GM08714 (cell line): ENCODE measurements around the gene ZNF169.
"Not testable (repeated sequence)": the region's sequence is repeated elsewhere in the genome, so short reads cannot be mapped to it uniquely, and the experiment has no call there.

Source experiments
- H3K4me3 ChIP-seq: fragments of 200-500 bp; sonication (Bioruptor generic); 2 replicates; pipeline ENCODE4 v1.5.1; 2014; ENCODE audit warnings: mild to moderate bottlenecking, low read length, inconsistent platforms
- ZNF274 ChIP-seq: IDR thresholded peaks from 2 replicates; pipeline ENCODE4 v1.6.1; 2012; ENCODE audit warnings: mild to moderate bottlenecking, low read depth, low read length

The ZNF169 gene

GRCh38 chr9:94270009-94270408, 10.9 kb downstream of the ZNF169 start:
- H3K4me3 ChIP-seq = no peak overlapping the region
- no peak for TF ChIP-seq ZNF274

DNA sequence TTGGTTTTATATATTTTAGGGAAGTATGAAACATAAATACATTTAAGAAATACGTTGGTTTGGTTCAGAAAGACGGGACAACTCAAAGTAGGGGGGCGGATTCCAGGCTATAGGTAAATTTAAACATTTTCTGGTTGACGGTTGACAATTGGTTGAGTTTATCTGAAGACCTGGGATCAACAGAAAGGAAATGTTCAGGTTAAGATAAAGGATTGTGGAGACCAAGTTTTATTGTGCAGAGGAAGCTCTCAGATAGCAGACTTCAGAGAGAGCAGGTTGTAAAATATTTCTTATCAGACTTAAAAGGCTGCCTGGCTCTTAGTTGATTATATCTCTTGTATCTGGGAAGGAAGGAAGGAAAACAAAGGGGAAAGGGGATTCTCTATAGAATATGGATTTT, 17.9 kb downstream of the ZNF169 start:
- H3K4me3 ChIP-seq = not testable (repeated sequence)

- no peak overlapping the region for H3K4me3 ChIP-seq
- no peak for TF ChIP-seq ZNF274
Observed at GRCh38 chr9:94277885-94278536, 18.9 kb downstream of the ZNF169 start.

- H3K4me3 ChIP-seq = no peak overlapping the region
- no peak for TF ChIP-seq ZNF274
Observed at GRCh38 chr9:94280409-94280989, 21.4 kb downstream of the ZNF169 start.

- no peak for TF ChIP-seq ZNF274
- H3K4me3 ChIP-seq = no peak overlapping the region
Observed at GRCh38 chr9:94281101-94281500, 22.0 kb downstream of the ZNF169 start.

DNA sequence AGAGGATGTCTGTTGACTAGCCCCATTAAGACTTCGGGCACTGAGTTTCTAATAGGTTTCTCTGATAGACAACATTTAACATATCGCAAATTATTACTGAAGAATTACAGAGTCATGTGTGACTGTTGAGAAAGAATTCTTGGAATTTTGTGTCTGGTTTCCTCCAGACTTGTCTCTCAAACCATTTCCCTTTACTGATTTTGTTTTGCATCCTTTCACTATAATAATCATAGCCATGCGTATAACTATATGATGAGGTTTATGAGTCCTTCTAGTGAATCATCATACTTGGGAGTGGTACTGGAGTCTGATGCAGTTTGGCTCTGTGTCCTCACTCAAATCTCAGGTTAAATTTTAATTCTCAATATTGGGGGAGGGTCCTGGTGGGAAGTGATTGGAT, 27.0 kb downstream of the ZNF169 start:
- TF ChIP-seq ZNF274 = no peak
- H3K4me3 ChIP-seq = no peak overlapping the region

GRCh38 chr9:94287877-94288513, 28.9 kb downstream of the ZNF169 start:
- H3K4me3 ChIP-seq = no peak overlapping the region
- no peak for TF ChIP-seq ZNF274

DNA sequence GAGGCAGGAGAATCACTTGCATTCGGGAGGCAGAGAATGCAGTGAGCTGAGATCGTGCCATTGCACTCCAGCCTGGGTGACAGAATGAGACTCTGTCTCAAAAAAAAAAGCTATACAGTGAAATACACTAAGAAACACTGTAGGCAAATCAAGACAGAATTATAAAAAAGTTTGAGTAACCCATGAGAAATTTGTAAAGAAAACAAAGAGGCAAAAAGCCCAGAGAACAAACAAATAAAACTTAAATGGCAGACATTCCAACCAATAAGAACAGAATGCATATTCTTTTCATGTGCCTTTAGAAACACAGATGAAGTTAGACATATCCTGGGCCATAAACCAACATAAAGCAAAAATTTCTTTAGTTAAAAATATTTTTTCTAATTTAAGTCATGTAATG, 30.6 kb downstream of the ZNF169 start:
- no peak for TF ChIP-seq ZNF274
- no peak overlapping the region for H3K4me3 ChIP-seq

DNA sequence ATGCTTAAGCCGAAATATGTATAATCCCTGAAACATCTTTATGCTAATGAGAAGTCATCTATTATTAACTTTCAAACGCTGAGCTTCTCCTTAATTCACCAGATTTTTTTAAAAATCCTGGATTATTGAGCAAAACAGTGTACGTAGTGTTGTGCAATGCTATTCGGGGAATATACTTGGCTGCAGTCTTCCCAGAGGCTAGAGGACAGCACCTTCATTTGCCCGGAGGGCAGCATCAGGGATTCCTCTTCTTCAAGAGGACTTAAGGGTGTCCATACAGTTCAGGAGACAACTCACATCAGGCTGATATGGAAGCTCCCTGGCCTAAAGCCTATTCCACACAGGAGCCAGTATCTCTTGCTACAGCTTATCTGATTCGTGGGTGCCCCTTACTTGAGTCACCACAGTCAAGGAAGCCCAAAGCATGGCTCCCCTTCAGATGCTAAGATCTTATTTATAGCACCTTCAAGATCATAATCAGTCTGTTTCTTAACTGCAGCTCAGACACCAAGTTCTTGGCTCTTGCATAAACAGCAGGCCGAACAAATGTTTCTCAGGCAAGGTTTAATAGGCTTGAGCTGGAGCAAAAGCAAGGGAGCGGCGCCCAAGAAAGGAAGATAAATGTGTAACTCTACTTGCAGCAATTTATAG, 40.0 kb downstream of the ZNF169 start:
- H3K4me3 ChIP-seq = no peak overlapping the region
- no peak for TF ChIP-seq ZNF274

DNA sequence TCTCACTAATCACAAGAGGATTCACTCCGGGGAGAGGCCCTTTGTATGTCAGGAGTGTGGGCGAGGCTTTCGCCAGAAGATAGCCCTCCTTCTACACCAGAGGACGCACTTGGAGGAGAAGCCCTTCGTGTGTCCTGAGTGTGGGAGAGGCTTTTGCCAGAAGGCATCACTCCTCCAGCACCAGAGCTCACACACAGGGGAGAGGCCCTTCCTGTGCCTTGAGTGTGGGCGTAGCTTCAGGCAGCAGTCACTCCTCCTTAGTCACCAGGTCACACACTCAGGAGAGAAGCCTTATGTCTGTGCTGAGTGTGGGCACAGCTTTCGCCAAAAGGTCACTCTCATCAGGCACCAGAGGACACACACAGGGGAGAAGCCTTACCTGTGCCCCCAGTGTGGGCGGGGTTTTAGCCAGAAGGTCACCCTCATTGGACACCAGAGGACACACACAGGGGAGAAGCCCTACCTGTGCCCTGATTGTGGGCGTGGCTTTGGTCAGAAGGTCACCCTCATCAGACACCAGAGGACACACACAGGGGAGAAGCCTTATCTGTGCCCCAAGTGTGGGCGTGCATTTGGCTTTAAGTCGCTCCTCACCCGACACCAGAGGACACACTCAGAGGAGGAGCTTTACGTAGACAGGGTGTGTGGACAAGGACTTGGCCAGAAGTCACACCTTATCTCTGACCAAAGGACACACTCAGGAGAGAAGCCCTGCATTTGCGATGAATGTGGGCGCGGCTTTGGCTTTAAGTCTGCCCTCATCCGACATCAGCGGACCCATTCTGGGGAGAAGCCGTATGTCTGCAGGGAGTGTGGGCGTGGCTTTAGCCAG, 41.6 kb downstream of the ZNF169 start:
- no peak overlapping the region for H3K4me3 ChIP-seq
- TF ChIP-seq ZNF274 = no peak

DNA sequence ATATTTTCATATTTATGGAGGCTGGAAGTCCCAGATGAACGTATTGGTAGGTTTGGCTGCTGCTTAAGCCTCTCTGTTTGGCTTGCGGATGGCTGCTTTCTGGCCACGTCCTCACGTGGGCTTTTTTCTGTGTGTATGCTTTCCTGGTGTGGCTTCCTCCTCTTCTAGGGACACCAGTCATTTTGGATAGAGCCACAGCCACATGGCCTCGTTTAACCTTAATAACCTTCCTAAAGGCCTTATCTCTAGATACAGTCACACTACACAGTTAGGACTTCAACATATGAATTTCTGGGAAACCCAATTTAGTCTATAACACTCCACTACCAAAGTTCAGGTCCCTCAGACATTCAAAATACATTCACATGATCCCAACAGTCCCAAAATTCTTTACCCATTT, 42.5 kb downstream of the ZNF169 start:
- H3K4me3 ChIP-seq = no peak overlapping the region
- no peak for TF ChIP-seq ZNF274

DNA sequence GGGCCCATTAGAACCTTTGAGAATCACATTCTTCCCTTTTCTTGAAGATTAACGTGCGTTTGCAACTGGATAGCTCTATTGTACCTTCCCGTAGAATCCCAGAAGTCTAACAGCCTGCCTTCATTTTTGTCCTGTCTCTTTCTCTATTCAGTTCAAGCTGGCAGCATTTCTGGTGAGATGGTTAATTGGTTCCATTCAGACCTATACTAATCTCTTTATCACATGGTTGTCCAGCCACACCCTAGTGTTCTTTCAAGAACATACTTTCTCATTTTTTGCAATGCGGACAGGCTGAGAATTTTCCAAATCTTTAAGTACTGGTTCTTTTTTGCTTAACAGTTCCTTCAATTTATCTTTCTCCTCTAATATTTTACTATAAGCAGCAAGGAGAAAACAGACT, 43.3 kb downstream of the ZNF169 start:
- no peak for TF ChIP-seq ZNF274
- H3K4me3 ChIP-seq = no peak overlapping the region

- H3K4me3 ChIP-seq = no peak overlapping the region
- TF ChIP-seq ZNF274 = no peak
Observed at GRCh38 chr9:94303321-94303720, 44.2 kb downstream of the ZNF169 start.

DNA sequence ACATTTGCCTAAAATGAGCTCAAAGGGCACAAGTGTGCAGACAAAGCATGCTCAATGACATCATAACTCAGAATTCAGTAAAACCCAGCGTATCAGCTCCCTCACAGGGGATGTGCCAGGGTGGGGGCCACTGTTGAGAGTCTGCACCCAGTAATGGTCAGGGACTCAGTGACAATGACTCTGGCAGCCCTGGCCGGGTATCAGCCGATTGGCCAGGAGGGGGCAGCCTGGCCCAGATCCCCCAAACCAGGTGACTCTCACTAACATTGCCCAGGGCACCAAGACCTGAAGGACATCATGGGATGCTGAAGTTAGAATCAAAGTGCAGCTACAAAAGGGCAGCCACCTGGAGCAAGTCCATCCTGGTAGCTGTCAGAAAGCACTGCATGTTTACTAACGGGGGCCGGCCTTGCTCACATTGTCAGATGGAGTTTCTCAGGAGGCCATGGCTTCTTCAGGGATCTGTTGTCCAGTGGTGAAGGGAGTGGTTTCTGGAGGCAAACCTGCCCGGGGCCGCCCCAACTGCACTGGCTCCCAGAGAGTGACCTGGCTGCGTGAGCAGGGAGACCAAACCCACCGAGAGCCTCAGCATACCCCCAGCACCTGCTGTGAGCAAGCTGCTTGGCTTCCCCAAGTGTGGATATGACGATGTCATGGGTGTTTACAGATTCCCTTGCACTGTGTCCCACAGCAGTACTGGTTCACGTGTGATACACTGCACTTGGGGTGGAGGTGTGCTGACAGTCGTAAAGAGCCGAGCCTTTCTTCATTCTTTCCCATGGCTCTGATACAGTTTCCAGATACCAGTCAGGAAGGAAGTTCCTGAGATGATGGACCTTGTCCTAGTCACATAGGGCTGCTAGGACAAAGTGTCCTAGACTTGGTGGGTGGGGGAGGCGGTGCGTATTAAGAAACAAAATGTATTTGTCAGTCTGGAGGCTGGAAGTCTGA, 56.2 kb downstream of the ZNF169 start:
- not testable (repeated sequence) for H3K4me3 ChIP-seq

- not testable (repeated sequence) for H3K4me3 ChIP-seq
Observed at GRCh38 chr9:94316236-94316635, 57.1 kb downstream of the ZNF169 start.

DNA sequence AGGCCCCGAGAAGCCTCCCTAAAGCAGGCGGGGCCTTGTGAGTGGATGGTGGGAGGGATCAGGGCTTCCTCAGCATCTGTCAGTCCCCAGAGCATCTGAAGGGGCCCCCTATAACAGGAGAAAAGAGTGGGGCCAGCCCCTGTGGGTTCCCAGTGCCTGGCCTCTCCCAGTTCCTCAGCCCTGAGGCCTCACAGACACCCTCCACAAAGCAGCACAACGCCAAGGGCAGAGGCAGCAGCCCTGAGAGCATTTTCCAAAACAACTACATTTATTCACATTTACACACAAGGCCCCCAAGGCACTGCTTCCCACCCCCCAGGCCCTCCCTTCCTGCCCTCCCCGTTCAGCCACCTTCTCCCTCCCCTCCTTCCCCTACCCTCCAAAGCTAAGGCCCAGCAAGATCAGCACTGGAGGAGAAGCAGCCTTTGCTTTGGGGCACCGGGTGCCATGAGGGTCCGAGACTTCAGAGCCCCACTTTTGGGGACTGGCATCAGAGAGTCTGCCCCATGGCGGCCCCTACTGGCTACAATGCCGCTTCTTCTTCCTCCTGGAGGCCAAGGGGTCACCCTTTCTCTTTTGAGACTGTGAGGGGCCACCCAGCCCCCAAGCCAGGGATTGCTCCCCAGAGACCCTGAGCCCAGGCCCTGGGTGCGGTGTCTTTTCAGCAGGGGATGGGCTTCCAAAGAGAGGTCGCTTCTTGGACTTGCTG, 59.0 kb downstream of the ZNF169 start:
- not testable (repeated sequence) for H3K4me3 ChIP-seq

GRCh38 chr9:94322342-94322940, 63.3 kb downstream of the ZNF169 start:
- not testable (repeated sequence) for H3K4me3 ChIP-seq

- not testable (repeated sequence) for H3K4me3 ChIP-seq
Observed at GRCh38 chr9:94323153-94323798, 64.2 kb downstream of the ZNF169 start.
